Immature natural killer cell (primary cell): ENCODE measurements around the gene PELI2. TPM values are rescaled to one million over a fixed set of nuclear protein-coding genes. Genes with fewer than 3 reads are reported as not detected.
A peak's percentile ranks its signal among the peaks of the same experiment; 100 is the strongest.

Experiments
- DNase-seq, 3 donors: peaks; one replicate each; pipeline ENCODE4 v3.0.0; 2022; ENCODE audit warnings: mixed read lengths in 1 of 3
- H3K27ac Mint-ChIP-seq, 6 donors: one replicate each; pipeline ENCODE4 v1.8.0; 2020; ENCODE audit warnings: mixed read lengths in 6 of 6, mild to moderate bottlenecking in 5 of 6, inconsistent platforms in 4 of 6, moderate library complexity in 3 of 6
- H3K27me3 Mint-ChIP-seq, 3 donors: one replicate each; pipeline ENCODE4 v1.8.0; 2020 to 2021; ENCODE audit warnings: low read depth in 3 of 3, mild to moderate bottlenecking in 3 of 3, mixed read lengths in 3 of 3, moderate library complexity in 3 of 3, inconsistent platforms in 1 of 3
- H3K36me3 Mint-ChIP-seq, 3 donors: one replicate each; pipeline ENCODE4 v1.8.0; 2020; ENCODE audit warnings: mixed read lengths in 3 of 3, inconsistent platforms in 2 of 3, mild to moderate bottlenecking in 2 of 3
- H3K4me1 Mint-ChIP-seq, 2 donors: one replicate each; pipeline ENCODE4 v1.8.0; 2020; ENCODE audit warnings: inconsistent platforms in 2 of 2, mild to moderate bottlenecking in 2 of 2, mixed read lengths in 2 of 2, moderate library complexity in 1 of 2
- H3K4me3 Mint-ChIP-seq, 5 donors: one replicate each; pipeline ENCODE4 v1.8.0; 2020; ENCODE audit warnings: mild to moderate bottlenecking in 5 of 5, mixed read lengths in 5 of 5, inconsistent platforms in 3 of 5, moderate library complexity in 3 of 5
- H3K9me3 Mint-ChIP-seq, 6 donors: one replicate each; pipeline ENCODE4 v1.8.0; 2020; ENCODE audit warnings: mild to moderate bottlenecking in 6 of 6, mixed read lengths in 6 of 6, inconsistent platforms in 4 of 6, moderate library complexity in 3 of 6
- polyA plus RNA-seq, 3 donors: library from polyadenylated mRNA; unstranded; fragments of 300-500 nt; fragmentation: Illumina TruSeq; gene quantifications; one replicate each; pipeline ENCODE4 v1.2.3, GENCODE V29; 2021

Gene PELI2
- polyA plus RNA-seq, 3 donors from 2014 or later = 2.6 to 3.7 (median 2.7) TPM

DNA sequence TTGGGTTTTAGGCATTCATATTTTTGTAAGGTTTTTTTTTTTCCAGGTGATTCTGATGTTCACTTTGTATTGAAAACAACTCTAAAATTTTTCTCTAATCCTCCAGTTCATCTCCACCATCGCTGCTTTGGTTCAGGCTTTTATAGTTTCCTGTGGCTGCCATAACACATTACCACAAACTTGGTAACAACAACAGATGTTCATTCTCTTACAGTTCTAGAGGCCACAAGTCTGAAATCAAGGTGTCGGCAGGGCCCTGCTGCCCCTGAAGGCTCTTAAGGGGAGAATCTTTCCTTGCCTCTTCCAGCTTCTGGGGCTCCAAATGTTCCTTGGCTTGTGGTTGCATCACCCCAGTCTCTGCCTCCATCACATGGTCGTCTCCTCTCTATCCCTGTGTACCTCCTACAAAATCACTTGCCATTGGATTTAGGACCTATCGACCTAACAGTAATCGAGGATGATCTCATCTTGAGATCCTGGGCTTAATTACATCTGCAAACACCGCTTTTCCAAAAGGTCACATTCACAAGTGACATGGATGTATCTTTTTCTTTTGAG lies 55.2 kb downstream of the PELI2 start:
- H3K4me3 Mint-ChIP-seq = peak overlapping the region; percentile 28 to 58 (median 31)
- H3K4me1 Mint-ChIP-seq = peaks cover 42 to 53% of the 10 kb centered on the region in 2 donors
- peak in 1 of 3 donors; percentile 6 for DNase-seq
- H3K36me3 Mint-ChIP-seq = peaks cover 0 to 4% (median under 1%) of the 10 kb centered on the region in 3 donors
- peaks cover 0 to 6% (median 0%) of the 10 kb centered on the region in 3 donors for H3K27me3 Mint-ChIP-seq
- H3K27ac Mint-ChIP-seq = peak overlapping the region in 5 of 6 donors; percentile 5 to 52 (median 26)
- H3K9me3 Mint-ChIP-seq = peaks cover 0 to 2% (median 0%) of the 10 kb centered on the region in 6 donors

DNA sequence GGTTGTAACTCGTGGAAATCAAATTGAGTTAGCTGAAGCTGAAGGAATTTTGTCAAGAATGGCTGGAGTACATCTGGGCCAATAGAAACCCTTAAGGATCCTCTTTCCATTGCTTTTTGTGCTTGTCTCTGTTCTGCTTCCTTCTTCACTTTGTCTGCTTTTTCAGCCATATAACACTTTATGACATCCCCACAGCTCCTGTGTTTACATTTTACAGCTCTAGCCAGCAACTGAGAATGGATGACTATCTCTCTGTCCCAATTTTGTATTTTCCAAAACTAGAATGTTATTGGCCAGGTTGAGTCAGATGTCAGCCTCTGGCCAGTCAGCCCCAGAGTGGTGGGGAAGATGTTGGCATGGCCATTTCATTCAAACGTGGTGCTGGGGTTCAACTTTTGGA lies 57.6 kb downstream of the PELI2 start:
- DNase-seq = no peak
- peaks cover 42 to 46% of the 10 kb centered on the region in 2 donors for H3K4me1 Mint-ChIP-seq
- H3K4me3 Mint-ChIP-seq = no peak overlapping the region
- H3K36me3 Mint-ChIP-seq = peaks cover 5 to 15% (median 11%) of the 10 kb centered on the region in 3 donors
- peaks cover 0 to 2% (median 0%) of the 10 kb centered on the region in 6 donors for H3K9me3 Mint-ChIP-seq
- no peak overlapping the region for H3K27ac Mint-ChIP-seq
- H3K27me3 Mint-ChIP-seq = peaks cover 0 to 6% (median under 1%) of the 10 kb centered on the region in 3 donors

DNA sequence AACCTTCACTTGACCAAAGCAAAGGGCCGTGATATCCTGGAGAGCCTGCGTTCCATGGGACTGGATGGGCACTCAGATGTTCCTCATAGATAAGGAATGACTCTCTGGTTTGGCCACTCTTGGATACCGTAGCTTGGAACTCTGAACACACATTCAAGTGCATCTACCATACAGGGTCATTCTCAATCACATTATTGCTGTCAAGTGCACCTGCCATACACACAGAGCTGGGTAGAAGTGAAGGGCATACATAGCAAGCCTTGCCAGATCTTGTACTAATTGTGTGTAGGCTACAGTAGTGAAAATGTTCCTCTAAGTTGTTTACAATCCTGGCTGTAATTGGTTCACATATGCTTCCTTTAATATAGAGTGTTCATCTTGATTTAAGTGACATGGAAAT lies 58.3 kb downstream of the PELI2 start:
- DNase-seq = no peak
- Mint-ChIP-seq H3K4me1 (peaks cover 36 to 44% of the 10 kb centered on the region in 2 donors), H3K9me3 (peaks cover 0 to 2% (median 0%) of the 10 kb centered on the region in 6 donors), H3K27ac (no peak overlapping the region), H3K36me3 (peaks cover 7 to 17% (median 11%) of the 10 kb centered on the region in 3 donors), H3K27me3 (peaks cover 0 to 7% (median 2%) of the 10 kb centered on the region in 3 donors), H3K4me3 (no peak overlapping the region)

DNA sequence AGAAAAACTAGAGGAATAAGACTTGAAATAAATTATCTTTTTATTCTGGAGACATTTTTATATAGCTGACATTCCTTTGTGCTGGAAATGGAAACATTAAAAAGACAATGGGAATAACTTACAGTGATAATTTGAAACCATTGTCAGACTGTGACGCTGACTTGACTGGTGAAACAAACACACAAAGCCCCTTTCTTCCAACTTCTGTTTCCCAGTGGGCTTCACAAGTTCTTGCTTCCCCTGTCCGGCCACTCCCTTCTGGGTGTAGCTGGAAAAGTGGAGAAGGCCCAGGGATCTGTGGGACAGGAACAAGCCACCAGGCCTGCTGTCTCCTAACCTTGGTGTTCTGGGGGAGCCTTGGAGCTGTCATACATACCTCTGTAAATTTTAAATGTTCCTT lies 58.8 kb downstream of the PELI2 start:
- peaks cover 31 to 39% of the 10 kb centered on the region in 2 donors for H3K4me1 Mint-ChIP-seq
- no peak overlapping the region for H3K4me3 Mint-ChIP-seq
- no peak for DNase-seq
- peaks cover 0 to 2% (median 0%) of the 10 kb centered on the region in 6 donors for H3K9me3 Mint-ChIP-seq
- H3K27me3 Mint-ChIP-seq = peaks cover 0 to 6% (median 2%) of the 10 kb centered on the region in 3 donors
- peaks cover 11 to 20% (median 12%) of the 10 kb centered on the region in 3 donors for H3K36me3 Mint-ChIP-seq
- no peak overlapping the region for H3K27ac Mint-ChIP-seq

DNA sequence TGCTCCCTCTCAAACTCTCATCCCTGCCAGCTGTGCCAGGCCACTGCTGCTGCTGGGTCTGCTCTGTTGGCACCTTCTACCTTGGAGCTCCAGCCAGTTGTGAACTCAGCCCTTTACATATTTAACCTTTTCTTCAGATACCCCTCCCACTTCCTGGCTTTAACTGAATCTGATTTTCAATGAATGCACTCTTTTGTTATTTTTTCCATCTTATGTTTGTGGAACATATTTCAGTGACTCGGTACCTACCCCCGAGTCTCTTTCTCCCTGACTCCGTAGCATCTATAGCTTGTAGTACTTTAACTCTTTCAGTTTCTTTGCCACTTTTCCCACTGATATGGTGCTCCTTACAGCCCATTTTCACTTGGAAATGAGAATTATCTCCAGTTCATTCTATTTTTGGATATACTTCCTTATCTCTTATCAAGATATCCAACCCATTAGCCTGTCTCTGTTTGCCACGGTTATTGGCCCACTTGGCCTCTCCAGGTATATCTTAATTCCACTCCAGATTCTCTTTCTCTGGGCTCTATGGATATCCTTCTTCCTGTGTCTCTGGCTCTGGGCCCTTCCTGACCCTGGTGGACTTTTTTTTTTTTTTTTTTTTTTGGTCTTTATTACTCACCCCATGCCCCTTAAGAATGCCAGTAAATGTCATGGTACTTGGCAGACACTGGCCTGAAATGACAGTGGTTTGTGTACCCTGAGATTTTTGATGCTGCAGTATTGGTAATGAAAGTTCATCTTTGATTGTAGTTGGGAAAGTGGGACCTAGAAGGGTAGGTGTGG lies 62.7 kb downstream of the PELI2 start:
- DNase-seq = no peak
- no peak overlapping the region for H3K27ac Mint-ChIP-seq
- peaks cover 9 to 22% (median 11%) of the 10 kb centered on the region in 3 donors for H3K36me3 Mint-ChIP-seq
- no peak overlapping the region for H3K4me3 Mint-ChIP-seq
- peaks cover 0 to 5% (median 2%) of the 10 kb centered on the region in 3 donors for H3K27me3 Mint-ChIP-seq
- H3K9me3 Mint-ChIP-seq = no peaks in the 10 kb centered on the region
- peaks cover 0 to 7% of the 10 kb centered on the region in 2 donors for H3K4me1 Mint-ChIP-seq

DNA sequence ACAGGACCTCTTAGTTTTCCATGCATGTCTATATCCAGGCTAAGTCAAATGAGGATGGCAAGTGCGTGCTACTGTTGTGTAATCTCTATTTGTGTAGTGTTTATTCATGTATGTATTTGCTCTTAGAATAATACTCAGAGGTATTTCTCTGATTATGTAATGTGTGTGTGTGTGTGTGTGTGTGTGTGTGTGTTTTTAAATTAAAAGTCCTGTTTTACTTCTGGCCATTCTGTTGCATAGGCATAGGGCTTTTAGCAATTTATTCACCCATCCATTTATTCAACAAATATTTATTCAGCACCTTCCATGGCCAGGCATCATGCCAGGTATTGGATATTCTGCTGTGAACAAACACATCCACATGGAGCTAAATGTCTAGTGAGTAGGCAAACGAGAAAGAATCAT lies 63.5 kb downstream of the PELI2 start:
- H3K27me3 Mint-ChIP-seq = peaks cover 0 to 3% (median 2%) of the 10 kb centered on the region in 3 donors

DNA sequence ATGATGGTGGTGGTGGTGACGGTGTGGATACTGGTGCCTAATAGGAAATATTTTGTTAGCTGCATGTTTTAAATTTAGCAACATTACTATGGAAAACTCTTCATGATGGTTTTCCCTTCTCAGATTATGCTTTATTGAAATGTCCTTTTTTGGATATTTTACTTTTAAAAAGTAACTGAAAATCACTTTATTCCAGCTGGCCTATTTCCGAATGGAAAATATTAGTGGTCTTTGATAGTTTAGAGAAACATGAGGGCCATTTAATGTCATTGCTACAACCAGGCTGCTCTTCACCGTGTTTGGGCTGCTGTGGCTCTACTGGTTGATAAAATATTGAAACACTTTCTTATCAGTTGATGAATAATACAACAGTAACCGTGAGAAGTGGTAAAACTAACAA lies 64.2 kb downstream of the PELI2 start:
- peaks cover 0 to 3% (median 2%) of the 10 kb centered on the region in 3 donors for H3K27me3 Mint-ChIP-seq
- peaks cover 0 to 8% of the 10 kb centered on the region in 2 donors for H3K4me1 Mint-ChIP-seq
- H3K27ac Mint-ChIP-seq = no peak overlapping the region
- no peaks in the 10 kb centered on the region for H3K9me3 Mint-ChIP-seq
- peaks cover 9 to 22% (median 11%) of the 10 kb centered on the region in 3 donors for H3K36me3 Mint-ChIP-seq
- no peak for DNase-seq
- H3K4me3 Mint-ChIP-seq = no peak overlapping the region

More for the DNA sequence above, 63.5 kb downstream of the PELI2 start:
- H3K4me3 Mint-ChIP-seq = no peak overlapping the region
- H3K9me3 Mint-ChIP-seq = no peaks in the 10 kb centered on the region
- H3K36me3 Mint-ChIP-seq = peaks cover 9 to 22% (median 11%) of the 10 kb centered on the region in 3 donors
- peaks cover 0 to 8% of the 10 kb centered on the region in 2 donors for H3K4me1 Mint-ChIP-seq
- no peak overlapping the region for H3K27ac Mint-ChIP-seq
- no peak for DNase-seq

DNA sequence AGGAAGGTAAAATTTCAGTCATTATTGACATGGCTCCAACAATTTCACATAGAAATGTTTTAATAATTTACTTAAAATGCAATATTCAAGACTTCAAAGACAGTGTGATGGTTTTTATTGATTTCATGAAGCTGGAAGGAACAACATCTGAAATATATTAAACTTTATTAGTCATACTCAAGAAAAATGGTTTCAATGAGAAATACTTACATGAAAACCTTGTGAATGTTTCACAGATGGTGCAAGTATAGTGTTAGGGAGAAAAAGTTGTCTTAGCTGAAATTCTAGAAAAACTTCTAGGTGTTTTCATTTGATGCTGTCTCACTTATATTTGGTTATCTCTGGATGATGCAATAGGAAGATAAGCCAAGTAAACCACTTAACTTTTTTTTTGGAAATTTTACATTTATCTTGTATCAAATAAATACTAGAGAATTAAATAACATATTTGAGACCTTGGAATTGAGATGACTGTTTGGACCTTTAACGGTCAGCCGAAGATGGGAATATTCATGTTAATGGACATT lies 65.5 kb downstream of the PELI2 start:
- H3K4me3 Mint-ChIP-seq = no peak overlapping the region
- DNase-seq = no peak
- peaks cover 2 to 4% (median 3%) of the 10 kb centered on the region in 3 donors for H3K27me3 Mint-ChIP-seq
- no peak overlapping the region for H3K27ac Mint-ChIP-seq
- H3K4me1 Mint-ChIP-seq = peaks cover 0 to 8% of the 10 kb centered on the region in 2 donors
- H3K9me3 Mint-ChIP-seq = no peaks in the 10 kb centered on the region
- peaks cover 9 to 18% (median 11%) of the 10 kb centered on the region in 3 donors for H3K36me3 Mint-ChIP-seq

DNA sequence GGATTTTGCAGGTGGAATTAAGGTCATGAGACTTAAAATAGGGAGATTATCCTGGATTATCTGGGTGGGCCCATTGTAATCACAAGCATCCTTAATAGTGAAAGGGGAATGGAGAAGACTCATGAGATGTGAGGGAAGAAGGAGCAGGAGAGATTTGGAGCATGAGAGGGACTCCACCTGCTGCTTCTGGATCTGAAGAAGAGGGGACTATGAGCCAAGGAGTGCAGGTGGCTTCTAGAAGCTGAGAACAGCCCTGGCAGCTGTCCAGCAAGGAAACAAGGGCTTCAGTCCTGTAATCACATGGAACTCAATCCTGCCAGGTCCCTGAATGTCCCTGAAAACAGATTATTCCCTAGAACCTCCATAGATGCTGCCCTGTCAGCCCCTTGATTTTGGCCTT lies 67.8 kb downstream of the PELI2 start:
- Mint-ChIP-seq H3K27me3 (peaks cover under 1 to 6% (median 3%) of the 10 kb centered on the region in 3 donors), H3K4me1 (peaks cover 2 to 11% of the 10 kb centered on the region in 2 donors), H3K27ac (no peak overlapping the region), H3K36me3 (peaks cover 0 to 6% (median 5%) of the 10 kb centered on the region in 3 donors), H3K9me3 (no peaks in the 10 kb centered on the region), H3K4me3 (no peak overlapping the region)
- DNase-seq = no peak

DNA sequence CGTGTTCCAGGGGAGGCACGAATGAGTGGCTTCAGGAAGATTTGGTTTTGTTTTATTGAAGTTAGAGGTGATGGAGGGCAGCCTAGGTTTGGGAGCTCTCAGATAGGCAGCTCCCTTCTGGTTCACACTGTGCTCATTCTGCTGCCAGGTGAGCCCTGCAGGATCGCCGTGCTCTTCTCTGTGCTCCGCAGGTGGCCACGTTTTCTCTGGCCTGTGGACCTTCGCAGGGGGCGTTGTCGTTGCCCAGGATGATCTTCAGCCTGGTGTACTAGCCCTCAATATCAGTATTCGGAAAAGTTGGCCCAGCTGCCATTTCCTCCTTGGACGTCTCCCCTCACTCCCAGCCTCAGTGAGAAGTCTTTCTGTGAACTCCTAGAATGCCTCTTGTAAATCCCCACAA lies 69.5 kb downstream of the PELI2 start:
- H3K9me3 Mint-ChIP-seq = no peaks in the 10 kb centered on the region
- no peaks in the 10 kb centered on the region for H3K36me3 Mint-ChIP-seq
- no peak for DNase-seq
- peaks cover 0 to 6% (median 2%) of the 10 kb centered on the region in 3 donors for H3K27me3 Mint-ChIP-seq
- peaks cover 7 to 11% of the 10 kb centered on the region in 2 donors for H3K4me1 Mint-ChIP-seq
- H3K4me3 Mint-ChIP-seq = no peak overlapping the region
- H3K27ac Mint-ChIP-seq = no peak overlapping the region

DNA sequence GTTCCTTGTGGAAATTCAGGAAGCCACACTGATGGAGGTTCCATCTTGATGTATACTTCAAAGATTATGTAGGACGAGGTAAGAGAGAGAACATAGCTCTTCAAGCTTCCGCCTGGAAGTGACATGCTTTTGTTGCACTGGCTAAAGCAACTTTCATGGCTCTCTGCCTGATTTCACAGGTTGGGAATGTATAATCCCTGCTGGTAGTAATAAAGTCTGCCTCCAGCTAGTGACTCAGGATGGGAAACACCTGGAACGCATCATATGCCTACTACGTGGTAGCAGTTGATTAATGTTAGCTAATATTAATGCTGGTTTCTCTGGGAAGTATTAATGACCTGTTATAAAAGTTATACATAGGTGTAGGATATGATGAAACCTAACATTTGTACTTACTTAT lies 71.1 kb downstream of the PELI2 start:
- no peak for DNase-seq
- Mint-ChIP-seq H3K27ac (no peak overlapping the region), H3K27me3 (peaks cover 0 to 6% (median 2%) of the 10 kb centered on the region in 3 donors), H3K9me3 (no peaks in the 10 kb centered on the region), H3K4me3 (no peak overlapping the region), H3K4me1 (peaks cover 7 to 14% of the 10 kb centered on the region in 2 donors), H3K36me3 (no peaks in the 10 kb centered on the region)

DNA sequence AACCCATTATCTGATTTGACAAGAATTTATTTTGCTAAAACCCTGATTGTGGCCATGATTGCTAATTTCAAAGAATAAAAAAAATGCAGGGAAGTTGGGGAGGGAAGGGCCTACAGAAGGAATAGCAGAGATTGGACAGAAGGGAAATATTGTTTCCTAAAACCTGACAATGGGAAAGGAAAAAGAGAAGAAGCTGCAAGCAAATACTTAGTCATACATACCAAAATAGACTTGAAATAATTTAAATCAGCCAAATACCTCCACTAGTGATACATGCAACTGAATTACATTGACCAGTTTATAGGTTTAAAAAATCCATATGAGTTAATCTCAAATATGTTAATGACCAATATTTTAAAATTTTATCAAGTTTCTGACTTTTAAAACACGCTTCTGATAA lies 75.1 kb downstream of the PELI2 start:
- Mint-ChIP-seq H3K27me3 (peaks cover 0 to 2% (median 2%) of the 10 kb centered on the region in 3 donors), H3K4me3 (no peak overlapping the region), H3K27ac (no peak overlapping the region), H3K36me3 (no peaks in the 10 kb centered on the region), H3K4me1 (peaks cover 7 to 33% of the 10 kb centered on the region in 2 donors), H3K9me3 (no peaks in the 10 kb centered on the region)
- DNase-seq = no peak

DNA sequence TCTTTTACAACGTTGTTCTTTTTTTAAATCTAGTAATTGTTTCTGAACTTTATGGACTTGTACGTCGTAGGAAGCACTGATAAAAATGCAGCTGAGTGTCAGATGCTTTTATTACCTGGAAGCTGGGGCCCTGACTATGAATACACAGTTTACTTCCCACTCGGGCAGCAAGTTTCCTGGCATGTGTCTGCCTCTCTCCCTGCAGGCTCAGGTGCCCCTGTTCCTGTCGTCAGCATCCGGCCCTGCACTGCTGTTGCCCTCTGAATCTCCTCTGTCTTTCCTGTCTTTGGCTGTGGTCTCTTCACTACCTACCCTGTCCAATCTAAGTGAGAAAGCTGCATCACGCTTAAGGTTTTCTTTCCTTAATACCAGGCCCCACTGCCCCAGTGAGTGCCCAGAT lies 75.8 kb downstream of the PELI2 start:
- peaks cover 0 to 2% (median 2%) of the 10 kb centered on the region in 3 donors for H3K27me3 Mint-ChIP-seq
- H3K27ac Mint-ChIP-seq = peak overlapping the region in 4 of 6 donors; percentile 4 to 75 (median 26)
- peaks cover 7 to 33% of the 10 kb centered on the region in 2 donors for H3K4me1 Mint-ChIP-seq
- peak overlapping the region in 2 of 5 donors; percentile 5 to 26 for H3K4me3 Mint-ChIP-seq
- DNase-seq = no peak
- H3K36me3 Mint-ChIP-seq = no peaks in the 10 kb centered on the region
- no peaks in the 10 kb centered on the region for H3K9me3 Mint-ChIP-seq

DNA sequence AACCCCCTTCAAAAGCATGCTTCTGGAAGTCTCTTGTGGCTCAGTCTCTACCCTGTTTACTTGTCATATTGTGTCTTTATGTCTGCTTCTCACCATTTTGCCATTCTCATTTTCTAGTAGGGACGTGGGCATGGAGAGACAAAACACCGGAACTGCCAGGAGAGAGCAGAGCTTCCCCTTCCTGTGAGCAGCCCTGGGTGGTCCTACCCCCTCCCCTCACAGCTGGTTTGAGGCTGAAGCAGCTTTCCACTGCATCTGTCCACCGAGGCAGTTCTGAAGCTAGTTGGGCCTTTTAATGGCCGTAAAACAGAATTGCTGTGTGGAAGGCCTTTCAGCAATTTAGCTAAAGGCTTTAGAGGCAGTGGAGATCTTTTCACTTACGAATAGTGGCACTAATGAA lies 77.0 kb downstream of the PELI2 start:
- Mint-ChIP-seq H3K9me3 (no peaks in the 10 kb centered on the region), H3K36me3 (no peaks in the 10 kb centered on the region), H3K4me3 (peak overlapping the region in 4 of 5 donors; percentile 48 to 79 (median 70)), H3K4me1 (peaks cover 7 to 33% of the 10 kb centered on the region in 2 donors), H3K27ac (peak overlapping the region; percentile 5 to 84 (median 60)), H3K27me3 (peaks cover 0 to 2% (median 2%) of the 10 kb centered on the region in 3 donors)
- DNase-seq = no peak
